ENCODE results near the gene MISP.
"Not testable (repeated sequence)": the region's sequence is repeated elsewhere in the genome, so short reads cannot be mapped to it uniquely, and the experiment has no call there.

Gene MISP

GRCh38 chr19:723247-723646 lies 27.7 kb upstream of the MISP start:
- DNase-seq (ENCODE audit: extremely low spot score), result no peak
- TF ChIP-seq ELF4 (IDR thresholded peaks at IDR 0.05) (no peak), HDGF (IDR thresholded peaks at IDR 0.05; ENCODE audit: borderline replicate concordance) (no peak), SUZ12 (IDR thresholded peaks at IDR 0.05) (no peak), FOXK2 (IDR thresholded peaks at IDR 0.05) (no peak), FOXA1 (IDR thresholded peaks at IDR 0.05) (no peak), ZNF384 (IDR thresholded peaks at IDR 0.05) (no peak), NFRKB (IDR thresholded peaks at IDR 0.05) (no peak), ARNT (IDR thresholded peaks at IDR 0.05) (no peak), PKNOX1 (IDR thresholded peaks at IDR 0.05) (no peak), L3MBTL2 (conservative IDR thresholded peaks at IDR 0.05) (no peak), LEF1 (IDR thresholded peaks at IDR 0.05; ENCODE audit: borderline replicate concordance) (no peak), TARDBP (IDR thresholded peaks at IDR 0.05) (no peak), CTBP1 (IDR thresholded peaks at IDR 0.05; ENCODE audit: borderline replicate concordance) (no peak), SP1 (IDR thresholded peaks at IDR 0.05) (no peak), FOXM1 (IDR thresholded peaks at IDR 0.05; ENCODE audit: borderline replicate concordance) (no peak), BHLHE40 (IDR thresholded peaks at IDR 0.05; ENCODE audit: borderline replicate concordance) (no peak)
- ChIA-PET POLR2A (no interaction called here), CTCF (no interaction called here)

GRCh38 chr19:723714-724113 lies 27.2 kb upstream of the MISP start:
- POLR2A ChIA-PET, result no interaction called here
- TF ChIP-seq CTBP1 (IDR thresholded peaks at IDR 0.05; ENCODE audit: borderline replicate concordance), result no peak
- TF ChIP-seq L3MBTL2 (conservative IDR thresholded peaks at IDR 0.05), result no peak
- TF ChIP-seq LEF1 (IDR thresholded peaks at IDR 0.05; ENCODE audit: borderline replicate concordance), result no peak
- no peak for TF ChIP-seq FOXK2 (IDR thresholded peaks at IDR 0.05)
- TF ChIP-seq TARDBP (IDR thresholded peaks at IDR 0.05), result no peak
- TF ChIP-seq SUZ12 (IDR thresholded peaks at IDR 0.05), result no peak
- no peak for TF ChIP-seq ZNF384 (IDR thresholded peaks at IDR 0.05)
- TF ChIP-seq FOXM1 (IDR thresholded peaks at IDR 0.05; ENCODE audit: borderline replicate concordance), result no peak
- no peak for TF ChIP-seq SP1 (IDR thresholded peaks at IDR 0.05)
- TF ChIP-seq PKNOX1 (IDR thresholded peaks at IDR 0.05), result no peak
- no peak for TF ChIP-seq ELF4 (IDR thresholded peaks at IDR 0.05)
- no peak for TF ChIP-seq FOXA1 (IDR thresholded peaks at IDR 0.05)

GRCh38 chr19:725461-726089 lies 25.3 kb upstream of the MISP start:
- TF ChIP-seq FOXA1 (IDR thresholded peaks at IDR 0.05) (no peak), NFRKB (IDR thresholded peaks at IDR 0.05) (no peak), ZNF384 (IDR thresholded peaks at IDR 0.05) (no peak), ELF4 (IDR thresholded peaks at IDR 0.05) (no peak), FOXK2 (IDR thresholded peaks at IDR 0.05) (no peak), SUZ12 (IDR thresholded peaks at IDR 0.05) (no peak)
- POLR2A ChIA-PET, result no interaction called here
- CTCF ChIA-PET, result no interaction called here
- DNase-seq (ENCODE audit: extremely low spot score), result no peak

More at GRCh38 chr19:723714-724113, 27.2 kb upstream of the MISP start:
- DNase-seq (ENCODE audit: extremely low spot score), result no peak
- CTCF ChIA-PET, result no interaction called here

GRCh38 chr19:726993-727956 lies 23.6 kb upstream of the MISP start:
- ChIA-PET CTCF (no interaction called here), POLR2A (no interaction called here)
- DNase-seq (ENCODE audit: extremely low spot score), result no peak
- TF ChIP-seq FOXA1 (IDR thresholded peaks at IDR 0.05) (no peak), ELF4 (IDR thresholded peaks at IDR 0.05) (no peak), LEF1 (IDR thresholded peaks at IDR 0.05; ENCODE audit: borderline replicate concordance) (no peak), CTBP1 (IDR thresholded peaks at IDR 0.05; ENCODE audit: borderline replicate concordance) (no peak), FOXK2 (IDR thresholded peaks at IDR 0.05) (no peak), TARDBP (IDR thresholded peaks at IDR 0.05) (no peak), SP1 (IDR thresholded peaks at IDR 0.05) (no peak), BHLHE40 (IDR thresholded peaks at IDR 0.05; ENCODE audit: borderline replicate concordance) (no peak), HDGF (IDR thresholded peaks at IDR 0.05; ENCODE audit: borderline replicate concordance) (no peak), SUZ12 (IDR thresholded peaks at IDR 0.05) (no peak), L3MBTL2 (conservative IDR thresholded peaks at IDR 0.05) (no peak), ZNF384 (IDR thresholded peaks at IDR 0.05) (no peak), PKNOX1 (IDR thresholded peaks at IDR 0.05) (no peak), FOXM1 (IDR thresholded peaks at IDR 0.05; ENCODE audit: borderline replicate concordance) (no peak), ARNT (IDR thresholded peaks at IDR 0.05) (no peak), NFRKB (IDR thresholded peaks at IDR 0.05) (no peak)

GRCh38 chr19:728011-728410 lies 22.9 kb upstream of the MISP start:
- no peak for DNase-seq (ENCODE audit: extremely low spot score)
- ChIA-PET POLR2A (no interaction called here), CTCF (no interaction called here)
- TF ChIP-seq CTBP1 (IDR thresholded peaks at IDR 0.05; ENCODE audit: borderline replicate concordance) (no peak), ARNT (IDR thresholded peaks at IDR 0.05) (no peak), TARDBP (IDR thresholded peaks at IDR 0.05) (no peak), FOXK2 (IDR thresholded peaks at IDR 0.05) (no peak), ZNF384 (IDR thresholded peaks at IDR 0.05) (no peak), HDGF (IDR thresholded peaks at IDR 0.05; ENCODE audit: borderline replicate concordance) (no peak), LEF1 (IDR thresholded peaks at IDR 0.05; ENCODE audit: borderline replicate concordance) (no peak), ELF4 (IDR thresholded peaks at IDR 0.05) (no peak), SP1 (IDR thresholded peaks at IDR 0.05) (no peak), FOXM1 (IDR thresholded peaks at IDR 0.05; ENCODE audit: borderline replicate concordance) (no peak), L3MBTL2 (conservative IDR thresholded peaks at IDR 0.05) (no peak), BHLHE40 (IDR thresholded peaks at IDR 0.05; ENCODE audit: borderline replicate concordance) (no peak), SUZ12 (IDR thresholded peaks at IDR 0.05) (no peak), PKNOX1 (IDR thresholded peaks at IDR 0.05) (no peak), NFRKB (IDR thresholded peaks at IDR 0.05) (no peak), FOXA1 (IDR thresholded peaks at IDR 0.05) (no peak)

- DNase-seq (ENCODE audit: extremely low spot score); POLR2A ChIA-PET; CTCF ChIA-PET: not testable (repeated sequence)
Measured at GRCh38 chr19:729564-729963, 21.3 kb upstream of the MISP start.

Data from HEK293T (cell line).